IMR-90 (cell line): Measurements from ENCODE around the gene RNF144A.

Experiments
- CTCF ChIP-seq: conservative IDR thresholded peaks from 2 replicates; pipeline ENCODE4 v1.5.1; 2012; ENCODE audit warnings: mild to moderate bottlenecking, low read depth, low read length, improper control_type of control experiment
- RFX5 ChIP-seq: IDR thresholded peaks from 2 replicates; pipeline ENCODE4 v1.8.0; 2012; ENCODE audit warnings: low read depth, mild to moderate bottlenecking, low read length, moderate library complexity

- TF ChIP-seq CTCF (no peak), RFX5 (no peak)
Observed at GRCh38 chr2:6956566-6956965, 39.4 kb downstream of the RNF144A start.
